ENCODE measurements around the gene AP4M1.

AP4M1 gene

DNA sequence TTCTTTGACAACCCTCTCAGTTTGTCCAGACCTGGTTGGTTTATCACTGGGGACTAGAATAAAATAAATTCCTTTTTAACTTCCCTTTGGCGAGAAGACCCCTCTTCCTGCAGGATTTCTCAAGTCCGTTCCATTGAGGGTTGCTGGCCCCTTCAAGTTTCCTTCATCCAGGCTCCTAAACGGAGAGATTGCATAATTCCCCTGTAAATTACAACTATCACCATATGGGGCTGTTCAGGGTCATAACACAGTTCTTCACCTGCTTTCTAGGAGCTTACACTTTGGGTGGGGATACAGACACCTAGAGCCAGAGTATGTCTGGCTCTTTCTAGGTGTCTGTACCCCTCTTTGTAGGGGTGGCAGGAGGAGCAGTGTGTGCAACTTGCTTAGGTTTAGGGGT is 15.9 kb upstream of the AP4M1 start:
- no peak for DNase-seq (ENCODE audit: low read depth in 2 of 2, low spot score in 1 of 2)

DNA sequence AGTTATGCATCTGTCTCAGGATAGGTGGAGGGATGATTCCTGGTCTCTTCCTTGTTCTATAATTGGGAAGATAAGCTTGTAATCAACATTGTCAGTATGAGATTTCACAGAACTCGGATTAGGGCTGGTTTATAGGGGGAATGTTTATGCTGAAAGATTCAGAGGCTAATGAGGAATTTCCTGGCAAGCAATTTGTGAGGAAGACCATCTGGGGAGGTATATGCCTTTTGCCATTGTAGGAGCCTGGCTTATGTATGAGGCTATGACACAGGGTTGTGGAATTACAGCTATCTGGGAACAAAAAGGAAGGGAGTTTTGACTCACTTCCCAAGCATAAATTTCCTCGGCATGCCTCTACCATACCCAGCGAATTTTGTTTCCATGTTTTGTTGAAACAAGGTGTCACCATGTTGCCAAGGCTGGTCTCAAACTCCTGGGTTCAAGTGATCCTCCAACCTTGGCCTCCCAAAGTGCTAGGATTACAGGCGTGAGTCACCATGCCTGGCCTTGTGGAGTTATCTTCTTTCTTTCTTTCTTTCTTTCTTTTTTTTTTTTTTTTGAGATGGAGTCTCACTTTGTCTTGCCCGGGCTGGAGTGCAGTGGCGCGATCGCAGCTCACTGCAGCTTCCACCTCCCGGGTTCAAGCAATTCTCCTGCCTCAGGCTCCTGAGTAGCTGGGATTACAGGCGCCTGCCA is 14.2 kb upstream of the AP4M1 start:
- no peak for DNase-seq (ENCODE audit: low read depth in 2 of 2, low spot score in 1 of 2)

DNA sequence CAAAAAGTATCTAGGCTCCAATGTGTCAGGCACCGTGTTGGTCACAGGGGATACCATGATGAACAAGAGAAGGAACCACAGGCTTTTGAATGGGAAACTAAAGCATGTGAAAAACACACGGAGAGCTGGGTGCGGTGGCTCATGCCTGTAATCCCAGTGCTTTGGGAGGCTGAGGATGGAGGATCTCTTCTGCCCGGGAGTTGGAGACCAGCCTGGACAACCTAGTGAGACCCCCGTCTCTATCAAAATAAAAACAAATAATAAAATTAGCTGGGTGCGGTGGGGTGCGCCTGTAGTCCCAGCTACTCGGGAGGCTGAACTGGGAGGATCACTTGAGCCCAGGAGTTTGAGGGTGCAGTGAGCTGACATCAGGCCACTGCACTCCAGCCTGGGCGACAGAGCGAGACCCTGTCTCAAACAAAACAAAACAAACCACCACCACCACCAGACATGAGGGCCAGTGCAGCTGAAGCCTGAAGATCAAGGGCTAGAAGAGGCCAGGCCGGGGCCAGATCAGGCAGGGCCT is 13.3 kb upstream of the AP4M1 start:
- no peak for DNase-seq (ENCODE audit: low read depth in 2 of 2, low spot score in 1 of 2)

DNA sequence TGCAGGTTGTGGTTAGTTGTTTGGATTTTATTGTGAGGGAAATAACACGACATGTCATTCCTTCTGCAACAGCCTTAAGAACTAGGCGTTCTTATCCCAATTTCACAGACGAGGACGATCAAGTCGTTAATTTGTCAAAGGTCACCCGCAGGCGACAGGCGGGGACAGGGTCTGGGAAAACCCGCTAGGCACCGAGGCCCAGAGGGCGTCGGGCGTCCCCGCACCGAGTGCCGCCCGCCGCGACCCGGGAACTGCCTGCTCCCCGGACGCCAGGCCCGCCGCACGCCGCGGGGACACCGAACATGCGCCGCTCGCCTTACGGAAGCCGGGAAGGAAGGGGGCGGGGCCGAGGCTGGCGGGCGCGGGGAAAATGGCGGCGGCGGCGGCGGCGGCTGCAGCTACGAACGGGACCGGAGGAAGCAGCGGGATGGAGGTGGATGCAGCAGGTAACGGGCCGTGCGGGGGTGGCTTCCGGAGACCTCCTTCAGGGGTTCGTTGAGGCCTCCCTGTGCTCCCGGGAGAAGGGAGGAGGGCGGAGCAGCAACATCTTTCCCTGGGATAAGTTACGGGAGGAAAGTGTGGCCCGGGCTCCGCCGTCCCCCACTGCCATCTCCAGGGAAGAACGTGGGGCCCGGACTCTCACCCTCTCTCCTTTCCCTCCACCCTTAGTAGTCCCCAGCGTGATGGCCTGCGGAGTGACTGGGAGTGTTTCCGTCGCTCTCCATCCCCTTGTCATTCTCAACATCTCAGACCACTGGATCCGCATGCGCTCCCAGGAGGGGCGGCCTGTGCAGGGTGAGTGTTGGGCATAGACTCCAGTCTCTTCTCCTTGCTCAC is 12.6 kb upstream of the AP4M1 start, which contains the start of gene COPS6:
Gene COPS6 (plus strand): TSS at position 349 of the 837 bp plus-strand sequence. CDS start 22 bp downstream, at position 371.
- DNase-seq (ENCODE audit: low read depth in 2 of 2, low spot score in 1 of 2): peak; percentile 64 to 75

DNA sequence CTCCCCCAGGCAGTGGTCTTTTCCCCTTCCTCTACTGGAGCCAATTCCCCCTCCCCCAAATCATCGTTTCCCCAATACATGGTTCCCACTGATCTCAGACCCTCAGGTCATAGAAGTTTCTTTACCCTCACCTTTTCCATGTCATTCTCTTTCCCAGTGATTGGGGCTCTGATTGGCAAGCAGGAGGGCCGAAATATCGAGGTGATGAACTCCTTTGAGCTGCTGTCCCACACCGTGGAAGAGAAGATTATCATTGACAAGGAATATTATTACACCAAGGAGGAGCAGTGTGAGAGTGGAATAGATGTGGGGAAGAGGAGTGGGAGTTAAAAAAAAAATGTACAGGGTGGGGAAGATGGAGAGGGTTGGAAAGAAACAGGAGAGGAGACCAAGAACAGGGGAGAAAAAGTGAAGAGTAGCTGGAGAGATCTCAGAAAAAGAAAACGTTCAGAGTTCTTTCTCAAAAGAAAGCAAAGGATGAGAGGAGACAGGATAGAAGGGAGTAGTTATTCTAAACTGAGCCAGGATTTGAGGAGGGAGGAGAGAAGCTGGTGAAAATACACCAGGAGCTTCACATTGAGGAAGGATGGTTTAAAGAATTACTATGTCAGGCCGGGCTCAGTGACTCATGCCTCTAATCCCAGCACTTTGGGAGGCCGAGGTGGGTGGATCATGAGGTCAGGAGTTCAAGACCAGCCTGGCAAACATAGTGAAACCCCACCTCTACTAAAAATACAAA is 11.8 kb upstream of the AP4M1 start:
- DNase-seq (ENCODE audit: low read depth in 2 of 2, low spot score in 1 of 2): no peak

DNA sequence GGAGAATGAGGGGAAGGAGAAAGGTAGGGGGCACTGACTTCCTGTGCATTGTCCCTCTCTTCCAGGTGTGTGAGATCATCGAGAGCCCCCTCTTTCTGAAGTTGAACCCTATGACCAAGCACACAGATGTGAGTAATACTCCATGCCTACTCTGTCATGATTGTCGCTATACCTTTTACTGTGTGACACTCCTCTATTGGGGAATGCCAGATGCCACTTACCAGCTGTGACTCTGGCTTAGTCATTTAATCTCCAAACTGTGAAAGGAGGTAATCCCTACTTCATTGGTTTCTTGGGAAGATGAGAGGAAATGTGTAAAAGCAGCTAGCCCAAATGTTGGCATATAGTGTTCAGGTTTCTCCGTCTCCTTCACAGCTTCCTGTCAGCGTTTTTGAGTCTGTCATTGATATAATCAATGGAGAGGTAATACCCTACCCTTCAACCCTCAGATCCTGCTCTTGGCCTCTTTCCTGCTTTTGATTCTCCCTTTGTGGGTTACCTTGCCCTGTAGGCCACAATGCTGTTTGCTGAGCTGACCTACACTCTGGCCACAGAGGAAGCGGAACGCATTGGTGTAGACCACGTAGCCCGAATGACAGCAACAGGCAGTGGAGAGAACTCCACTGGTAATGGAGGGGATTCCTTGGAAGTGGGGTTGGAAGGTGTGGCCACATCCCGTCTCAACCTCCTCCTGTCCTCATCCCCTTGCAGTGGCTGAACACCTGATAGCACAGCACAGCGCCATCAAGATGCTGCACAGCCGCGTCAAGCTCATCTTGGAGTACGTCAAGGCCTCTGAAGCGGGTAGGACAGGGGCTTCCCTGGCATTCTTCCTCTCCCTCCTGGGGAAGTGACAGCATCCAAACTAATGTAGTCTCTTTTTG is 10.7 kb upstream of the AP4M1 start:
- no peak for DNase-seq (ENCODE audit: low read depth in 2 of 2, low spot score in 1 of 2)

DNA sequence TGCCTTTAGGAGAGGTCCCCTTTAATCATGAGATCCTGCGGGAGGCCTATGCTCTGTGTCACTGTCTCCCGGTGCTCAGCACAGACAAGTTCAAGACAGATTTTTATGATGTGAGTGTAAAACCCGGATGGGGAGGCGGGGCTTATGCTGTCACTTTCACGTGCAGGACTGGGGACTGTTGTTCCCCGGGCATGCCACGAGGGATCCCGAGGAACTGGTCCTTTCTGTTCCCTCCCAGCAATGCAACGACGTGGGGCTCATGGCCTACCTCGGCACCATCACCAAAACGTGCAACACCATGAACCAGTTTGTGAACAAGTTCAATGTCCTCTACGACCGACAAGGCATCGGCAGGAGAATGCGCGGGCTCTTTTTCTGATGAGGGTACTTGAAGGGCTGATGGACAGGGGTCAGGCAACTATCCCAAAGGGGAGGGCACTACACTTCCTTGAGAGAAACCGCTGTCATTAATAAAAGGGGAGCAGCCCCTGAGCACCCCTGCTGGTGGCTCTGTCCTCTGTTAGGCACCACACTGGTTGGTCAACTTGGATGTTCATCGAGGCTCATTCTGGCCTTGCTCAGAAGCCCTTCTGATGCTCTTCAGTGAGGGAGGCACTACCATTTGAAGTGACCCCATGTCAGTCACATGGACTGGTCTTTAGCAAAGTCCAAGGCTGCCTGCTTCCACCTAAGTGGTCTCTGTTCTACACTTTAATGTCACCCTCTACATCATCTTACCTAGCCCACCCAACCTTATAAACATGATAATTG is 9.8 kb upstream of the AP4M1 start:
- no peak for DNase-seq (ENCODE audit: low read depth in 2 of 2, low spot score in 1 of 2)

DNA sequence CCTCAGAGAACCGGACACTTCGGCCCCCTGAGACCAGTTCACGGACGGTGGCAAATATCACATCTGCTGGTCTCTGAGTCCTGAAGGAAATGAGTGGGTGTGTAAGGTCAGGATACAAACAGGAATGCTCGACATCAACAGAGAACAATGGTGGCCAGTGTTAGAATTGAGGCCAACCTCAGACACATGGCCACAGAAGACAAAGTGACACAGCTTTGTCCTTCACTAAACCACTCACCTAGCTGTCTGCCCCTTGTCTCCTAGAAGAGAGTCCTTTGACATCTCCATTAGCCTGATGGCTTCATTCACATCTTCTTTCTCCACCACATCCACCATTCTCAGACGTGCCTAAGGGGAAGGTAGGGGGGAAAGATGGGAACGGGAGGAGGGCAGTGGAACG is 8.4 kb upstream of the AP4M1 start:
- no peak for DNase-seq (ENCODE audit: low read depth in 2 of 2, low spot score in 1 of 2)

DNA sequence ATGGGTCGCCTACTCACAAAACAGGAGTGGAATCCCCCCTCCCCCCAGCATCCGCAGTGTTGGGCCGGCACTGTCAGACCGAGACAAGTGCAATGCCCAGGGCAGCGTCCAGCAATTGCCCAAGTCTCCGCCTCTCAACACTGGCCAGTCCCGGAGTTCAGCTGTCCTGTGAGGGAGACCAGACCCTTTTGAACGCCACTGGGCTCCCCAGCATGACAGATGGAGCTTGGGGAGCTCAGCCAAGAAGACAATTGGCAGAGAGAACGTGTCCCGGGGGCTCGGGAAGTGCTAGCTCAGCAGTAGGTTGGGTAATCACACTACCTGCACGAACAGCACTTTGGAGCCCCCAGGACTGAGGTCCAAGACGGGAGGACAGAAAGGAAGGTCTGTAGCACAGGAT is 7.9 kb upstream of the AP4M1 start:
- no peak for DNase-seq (ENCODE audit: low read depth in 2 of 2, low spot score in 1 of 2)

DNA sequence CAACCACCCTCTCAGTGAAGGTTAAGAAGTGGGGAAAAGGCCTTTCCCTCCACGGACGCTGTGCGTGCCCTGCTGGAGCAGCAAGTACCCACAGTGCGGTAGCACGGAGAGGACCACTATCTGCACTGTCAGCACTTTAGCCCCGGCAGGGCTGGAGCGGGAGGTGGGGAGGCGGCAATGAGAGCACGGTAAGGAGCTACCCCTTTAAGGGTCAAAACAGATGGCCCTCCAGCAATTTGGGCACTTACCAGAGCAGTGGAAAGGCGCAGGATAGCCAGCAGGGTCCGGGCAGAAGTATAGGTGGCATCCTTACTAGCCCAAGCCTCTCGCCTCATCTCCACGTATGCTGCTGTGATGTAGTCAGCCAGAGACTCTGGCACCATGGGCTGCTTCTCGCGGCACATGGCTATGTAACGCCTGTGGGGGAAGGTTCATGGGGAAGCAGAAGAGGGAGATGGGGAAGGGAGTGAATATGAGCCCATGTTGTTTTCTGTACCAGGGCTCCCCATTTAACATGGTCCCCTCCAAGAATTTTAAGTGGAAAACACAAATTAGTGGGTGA is 7.4 kb upstream of the AP4M1 start:
- DNase-seq (ENCODE audit: low read depth in 2 of 2, low spot score in 1 of 2): no peak

DNA sequence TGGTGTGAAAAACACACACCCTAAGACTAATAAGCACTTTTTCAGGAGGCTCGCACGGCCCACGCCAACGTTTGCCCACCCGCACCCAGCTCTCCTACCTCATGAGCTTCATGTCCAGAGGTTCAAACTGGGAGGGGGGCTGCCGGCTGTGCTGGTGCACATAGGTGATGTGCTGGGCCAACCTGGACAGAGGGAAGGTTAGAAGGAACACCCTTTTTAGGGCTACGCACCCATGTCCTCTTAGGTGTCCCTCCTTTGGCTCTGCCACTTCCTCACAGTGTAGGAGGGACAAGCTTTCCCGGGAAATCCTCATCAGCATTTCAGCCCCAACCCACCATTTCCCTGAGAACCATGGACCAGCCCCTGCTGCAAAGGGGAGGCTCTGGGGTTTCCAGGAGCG is 6.2 kb upstream of the AP4M1 start:
- no peak for DNase-seq (ENCODE audit: low read depth in 2 of 2, low spot score in 1 of 2)

DNA sequence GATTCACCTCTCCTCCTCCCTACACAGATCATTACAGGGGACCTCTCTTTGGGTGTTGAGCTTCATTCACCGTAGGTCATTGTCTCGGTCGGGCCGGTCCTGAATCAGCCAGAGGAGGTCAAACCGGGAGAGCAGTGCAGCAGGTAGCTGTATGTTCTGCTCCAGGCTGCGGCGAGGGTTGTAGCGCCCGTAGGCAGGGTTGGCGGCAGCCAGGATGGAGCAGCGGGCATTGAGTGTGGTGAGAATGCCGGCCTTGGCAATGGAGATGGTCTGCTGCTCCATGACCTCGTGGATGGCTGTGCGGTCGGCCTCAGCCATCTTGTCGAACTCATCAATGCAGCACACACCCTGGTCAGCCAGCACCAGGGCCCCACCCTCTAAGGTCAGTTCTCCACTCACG is 5.7 kb upstream of the AP4M1 start:
- no peak for DNase-seq (ENCODE audit: low read depth in 2 of 2, low spot score in 1 of 2)

DNA sequence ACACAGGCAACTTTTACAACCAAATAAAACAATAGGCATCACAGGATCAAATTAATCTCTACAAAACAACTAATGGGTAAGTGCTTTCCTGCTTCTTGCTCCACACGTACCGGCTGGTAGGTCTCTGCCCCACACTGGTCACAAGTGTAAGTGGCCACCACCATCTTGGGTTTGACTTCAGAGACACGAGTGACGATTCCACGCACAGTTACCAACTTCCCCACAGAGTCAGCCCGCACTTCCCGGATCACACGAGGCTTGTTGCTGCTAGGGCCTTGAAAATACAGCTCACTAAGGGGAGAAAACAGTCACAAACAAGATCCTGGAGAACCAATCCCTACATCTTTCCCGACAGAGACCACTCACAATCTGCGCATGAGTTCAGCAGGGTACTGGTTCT is 2.5 kb upstream of the AP4M1 start:
- DNase-seq (ENCODE audit: low read depth in 2 of 2, low spot score in 1 of 2): no peak

DNA sequence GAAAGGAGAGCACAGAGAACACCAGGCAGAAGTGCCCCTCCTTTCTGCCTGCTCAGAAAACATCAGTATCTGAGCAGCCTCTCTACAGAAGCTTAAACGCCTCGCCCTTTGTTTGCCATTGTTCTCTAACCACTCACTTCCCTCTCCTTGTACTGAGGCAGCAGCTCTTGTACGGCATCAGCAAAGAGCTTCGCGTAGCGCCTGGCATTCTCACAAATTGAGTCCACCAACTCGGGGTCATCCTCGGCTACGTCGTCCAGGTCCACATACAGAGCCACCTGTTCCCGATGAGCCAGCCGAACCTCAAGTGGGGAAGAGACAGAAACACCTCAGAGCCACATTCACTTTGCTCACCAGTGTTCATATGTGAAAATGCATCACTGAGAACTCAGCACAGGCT is 2.0 kb upstream of the AP4M1 start:
- no peak for DNase-seq (ENCODE audit: low read depth in 2 of 2, low spot score in 1 of 2)

DNA sequence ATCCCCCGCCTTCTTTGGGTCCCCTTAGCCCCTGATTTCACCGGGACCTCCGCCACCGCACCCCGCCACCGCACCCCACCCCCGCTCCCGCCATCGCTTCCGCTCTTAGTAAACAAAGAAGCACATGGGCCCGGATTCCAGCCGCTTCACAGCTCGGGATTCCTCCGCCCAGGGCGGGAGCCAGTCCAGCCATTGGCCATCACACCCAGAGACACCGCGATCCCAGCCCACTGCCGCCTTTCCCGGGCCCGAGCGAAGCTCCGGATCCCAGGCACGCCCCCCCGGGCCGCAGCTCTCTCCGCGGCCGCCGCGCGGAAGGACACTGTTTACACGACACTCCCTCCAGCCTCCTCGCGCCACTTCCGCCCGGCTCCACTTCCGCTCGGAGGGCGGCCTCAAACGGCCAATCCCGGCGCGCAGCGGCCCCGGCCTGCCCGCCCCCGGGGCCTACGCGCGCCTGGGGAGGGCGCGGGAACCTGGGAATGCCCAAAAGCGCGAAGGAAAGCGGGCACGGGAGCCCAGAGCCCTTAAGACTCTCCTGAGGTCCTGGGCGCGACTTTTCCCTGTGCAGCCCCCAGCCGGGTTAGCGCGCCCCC is 925 bp upstream of the AP4M1 start:
- DNase-seq (ENCODE audit: low read depth in 2 of 2, low spot score in 1 of 2): peak; percentile 67 to 75

DNA sequence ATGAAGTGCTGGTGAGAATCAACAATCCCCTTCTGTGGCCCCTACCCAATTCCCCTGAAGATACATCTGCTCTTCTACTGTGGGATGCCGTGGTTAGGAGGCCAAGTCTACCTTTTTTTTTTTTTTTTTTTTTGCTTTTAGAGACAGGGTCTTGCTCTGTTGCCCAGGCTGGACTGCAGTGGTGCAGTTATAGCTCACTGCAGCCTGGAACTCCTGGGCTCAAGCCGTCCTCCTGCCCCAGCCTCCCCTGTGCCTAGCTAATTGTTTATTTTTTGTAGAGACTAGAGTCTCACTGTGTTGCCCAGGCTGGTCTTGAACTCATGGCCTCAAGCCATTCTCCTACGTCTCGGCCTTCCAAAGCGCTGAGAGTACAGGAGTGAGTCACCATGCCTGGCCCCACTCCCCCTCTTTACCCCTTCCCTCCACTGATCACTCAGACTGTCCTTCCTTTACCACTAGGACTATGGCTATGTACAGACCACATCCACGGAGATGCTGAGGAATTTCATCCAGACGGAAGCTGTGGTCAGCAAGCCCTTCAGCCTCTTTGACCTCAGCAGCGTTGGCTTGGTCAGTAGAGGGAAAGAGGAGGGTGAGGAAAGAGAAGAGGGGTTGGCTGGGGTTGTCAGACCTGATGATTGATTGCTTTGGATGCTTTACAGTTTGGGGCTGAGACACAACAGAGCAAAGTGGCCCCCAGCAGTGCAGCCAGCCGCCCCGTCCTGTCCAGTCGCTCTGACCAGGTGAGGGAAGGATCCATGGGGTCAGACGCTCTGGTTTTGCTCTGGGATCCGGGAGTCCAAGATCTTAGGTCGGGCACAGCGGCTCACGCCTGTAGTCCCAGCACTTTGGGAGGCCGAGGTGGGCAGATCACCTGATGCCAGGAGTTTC is 1.8 kb downstream of the AP4M1 start:
- DNase-seq (ENCODE audit: low read depth in 2 of 2, low spot score in 1 of 2): no peak

DNA sequence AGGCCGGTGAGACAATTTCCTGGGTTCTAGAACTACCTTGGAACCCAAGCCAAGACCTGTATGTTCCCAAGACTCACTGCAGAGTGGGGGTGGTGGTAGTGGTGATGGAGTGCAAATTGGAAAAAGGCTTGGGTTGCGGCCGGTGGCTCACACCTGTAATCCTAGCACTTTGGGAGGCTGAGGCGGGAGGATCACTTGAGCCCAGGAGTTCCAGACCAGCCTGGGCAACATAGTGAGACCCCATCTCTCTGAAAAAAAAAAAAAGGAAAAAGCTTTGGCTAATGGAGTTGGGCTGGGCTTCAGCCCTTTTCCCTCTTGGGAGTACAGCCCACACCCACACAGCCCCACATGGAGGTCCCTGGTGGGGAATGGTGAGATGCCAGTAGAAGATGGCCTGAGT is 4.1 kb downstream of the AP4M1 start:
- no peak for DNase-seq (ENCODE audit: low read depth in 2 of 2, low spot score in 1 of 2)

DNA sequence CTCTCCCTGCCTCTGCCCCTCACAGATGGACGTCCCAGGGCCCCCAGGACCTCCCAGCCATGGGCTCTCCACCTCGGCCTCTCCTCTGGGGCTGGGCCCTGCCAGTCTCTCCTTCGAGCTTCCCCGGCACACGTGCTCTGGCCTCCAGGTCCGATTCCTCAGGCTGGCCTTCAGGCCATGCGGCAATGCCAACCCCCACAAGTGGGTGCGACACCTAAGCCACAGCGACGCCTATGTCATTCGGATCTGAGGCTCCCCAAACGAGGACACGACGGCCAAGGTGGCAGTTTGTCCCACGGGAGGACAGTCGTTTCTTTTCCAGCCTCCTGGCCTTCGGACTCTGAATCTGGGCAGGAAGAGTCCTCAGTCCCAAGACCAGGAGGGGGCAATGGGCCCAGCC is 5.2 kb downstream of the AP4M1 start:
- no peak for DNase-seq (ENCODE audit: low read depth in 2 of 2, low spot score in 1 of 2)
